Cardiac muscle cell (in vitro differentiated cells and primary cell): Measurements from ENCODE around the gene HS2ST1. TPM values are rescaled to one million over a fixed set of nuclear protein-coding genes. Genes with fewer than 3 reads are reported as not detected.
"Not testable (repeated sequence)": the region's sequence is repeated elsewhere in the genome, so short reads cannot be mapped to it uniquely, and the experiment has no call there.

Experiments used
- DNase-seq, 2 donors: peaks; one replicate each; pipeline versions ENCODE4 v3.0.0 to v3.0.0-alpha.2; 2010 to 2017; ENCODE audit warnings: low read depth in 1 of 2, low spot score in 1 of 2
- H3K27ac ChIP-seq: fragments of 200-600 bp; sonication (generic); 2 replicates; pipeline ENCODE4 v1.5.1; 2016
- H3K27me3 ChIP-seq: fragments of 200-600 bp; sonication (generic); 2 replicates; pipeline ENCODE4 v1.6.0; 2016; ENCODE audit warnings: control low read depth
- H3K36me3 ChIP-seq: fragments of 200-600 bp; sonication (generic); 2 replicates; pipeline ENCODE4 v1.5.1; 2016; ENCODE audit warnings: control low read depth
- H3K4me1 ChIP-seq: fragments of 200-600 bp; sonication (generic); 2 replicates; pipeline ENCODE4 v1.8.1; 2017; ENCODE audit warnings: low read depth, mild to moderate bottlenecking, mixed run types
- H3K4me3 ChIP-seq: fragments of 200-600 bp; sonication (generic); 2 replicates; pipeline ENCODE4 v1.5.1; 2016; ENCODE audit warnings: mild to moderate bottlenecking
- H3K9me3 ChIP-seq: fragments of 200-600 bp; sonication (generic); 2 replicates; pipeline ENCODE4 v1.5.1; 2017; ENCODE audit warnings: low read depth, mild to moderate bottlenecking, control low read depth
- CTCF ChIP-seq: IDR thresholded peaks from 2 replicates; pipeline ENCODE4 v1.5.1; 2012; ENCODE audit warnings: low read depth, mild to moderate bottlenecking, low read length
- polyA plus RNA-seq: library from polyadenylated mRNA; unstranded; fragments of >200 nt; fragmentation: Nextera tagmentation; extraction: Ambion mirVana; gene quantifications from 2 replicates; pipeline ENCODE4 v1.2.1, GENCODE V29; 2016
- total RNA-seq: library from RNA; depleted of rRNA; stranded (reverse); fragments of >200 nt; gene quantifications from 2 replicates; pipeline ENCODE4 v1.2.3, GENCODE V29; 2016

The HS2ST1 gene
- total and polyA plus RNA-seq, 2 experiments from 2014 or later: 13.9 to 19.0 TPM

DNA sequence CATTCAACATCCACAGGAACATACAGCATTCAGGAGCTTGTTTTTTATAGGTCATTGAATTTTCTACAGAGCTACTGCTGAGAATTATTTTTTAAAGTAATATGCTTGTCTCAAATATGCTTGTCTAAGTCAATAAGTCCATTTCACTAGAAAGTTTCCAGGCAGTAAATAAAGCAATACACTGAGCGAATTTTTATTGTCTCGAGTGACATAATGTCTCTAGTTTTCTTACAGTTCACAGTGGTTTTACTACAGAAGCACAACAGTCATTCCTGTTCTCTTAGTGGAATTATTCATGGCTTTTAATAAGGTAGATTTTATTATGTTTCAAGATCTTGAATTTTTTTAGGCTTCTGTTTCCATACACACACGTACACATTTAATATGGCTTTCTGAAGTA, 83.8 kb downstream of the HS2ST1 start:
- DNase-seq: no peak
- Histone ChIP-seq H3K9me3 (no peaks in the 10 kb centered on the region), H3K27me3 (no peaks in the 10 kb centered on the region), H3K4me1 (peaks cover 30% of the 10 kb centered on the region), H3K4me3 (no peak overlapping the region), H3K36me3 (no peaks in the 10 kb centered on the region), H3K27ac (no peak overlapping the region)
- no peak for TF ChIP-seq CTCF

GRCh38 chr1:86998727-86999126, 84.3 kb downstream of the HS2ST1 start:
- H3K36me3 ChIP-seq: no peaks in the 10 kb centered on the region
- DNase-seq: no peak
- TF ChIP-seq CTCF: no peak
- H3K27ac ChIP-seq: no peak overlapping the region
- no peaks in the 10 kb centered on the region for H3K27me3 ChIP-seq
- H3K4me1 ChIP-seq: peaks cover 25% of the 10 kb centered on the region
- no peaks in the 10 kb centered on the region for H3K9me3 ChIP-seq
- no peak overlapping the region for H3K4me3 ChIP-seq

DNA sequence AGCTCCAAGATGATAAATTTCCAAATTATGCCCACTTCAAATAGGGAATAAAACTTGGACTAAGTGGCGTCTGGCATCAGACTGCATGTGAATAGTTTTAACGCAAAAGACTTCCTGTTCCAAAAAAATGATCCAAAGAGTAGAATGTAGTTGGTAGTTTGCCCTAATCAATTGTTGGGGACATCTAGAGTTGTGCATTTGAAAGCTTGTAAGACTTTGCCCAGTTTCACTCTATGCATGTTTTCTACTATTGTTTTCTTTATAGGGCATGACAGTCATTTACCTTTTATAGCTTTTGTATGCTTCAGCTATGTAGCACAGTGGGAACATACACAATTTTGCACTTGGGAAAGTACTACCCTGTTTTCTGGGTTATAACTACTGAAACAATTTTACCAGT, 86.0 kb downstream of the HS2ST1 start:
- DNase-seq: no peak
- no peak overlapping the region for H3K27ac ChIP-seq
- H3K4me3 ChIP-seq: no peak overlapping the region
- no peaks in the 10 kb centered on the region for H3K36me3 ChIP-seq
- TF ChIP-seq CTCF: no peak
- peaks cover 10% of the 10 kb centered on the region for H3K4me1 ChIP-seq
- no peaks in the 10 kb centered on the region for H3K9me3 ChIP-seq
- no peaks in the 10 kb centered on the region for H3K27me3 ChIP-seq

GRCh38 chr1:87004857-87005256, 90.4 kb downstream of the HS2ST1 start:
- Histone ChIP-seq H3K27me3 (no peaks in the 10 kb centered on the region), H3K9me3 (no peaks in the 10 kb centered on the region), H3K36me3 (no peaks in the 10 kb centered on the region), H3K4me1 (no peaks in the 10 kb centered on the region), H3K27ac (no peak overlapping the region), H3K4me3 (no peak overlapping the region)
- DNase-seq: no peak
- TF ChIP-seq CTCF: no peak

DNA sequence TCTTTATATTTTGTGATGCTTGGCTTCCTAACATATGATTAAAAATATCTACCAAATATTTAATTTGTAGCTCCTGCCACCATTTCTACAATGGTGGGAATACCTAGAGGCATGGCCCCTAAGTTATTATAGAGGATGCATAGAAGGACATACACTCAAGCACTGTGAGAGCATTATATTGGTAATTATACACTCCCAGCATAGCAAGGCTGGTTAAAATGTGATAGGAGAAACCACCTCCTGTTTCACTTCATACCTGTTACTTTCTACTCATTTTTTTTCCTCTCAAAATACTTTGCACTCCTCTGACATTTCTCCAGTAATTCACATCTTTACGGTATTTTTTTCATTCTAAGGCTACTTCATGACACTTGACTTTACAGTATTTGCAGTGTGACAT, 92.9 kb downstream of the HS2ST1 start:
- Histone ChIP-seq H3K36me3 (no peaks in the 10 kb centered on the region), H3K9me3 (no peaks in the 10 kb centered on the region), H3K27ac (no peak overlapping the region), H3K27me3 (no peaks in the 10 kb centered on the region), H3K4me3 (no peak overlapping the region), H3K4me1 (no peaks in the 10 kb centered on the region)
- DNase-seq: no peak
- no peak for TF ChIP-seq CTCF

GRCh38 chr1:87013385-87013784, 99.0 kb downstream of the HS2ST1 start:
- H3K9me3 ChIP-seq, H3K36me3 ChIP-seq, H3K4me3 ChIP-seq, DNase-seq, H3K27ac ChIP-seq, H3K4me1 ChIP-seq, H3K27me3 ChIP-seq: not testable (repeated sequence)
